B cell (primary cell): ENCODE results near the gene KCNJ14. TPM values are rescaled to one million over a fixed set of nuclear protein-coding genes. Genes with fewer than 3 reads are reported as not detected.

Experiments
- ATAC-seq: fragments of 200-7000 bp; cut with Tn5 transposase; one replicate; pipeline ENCODE4 v1.10.0; 2021; ENCODE audit warnings: low read depth, mild to moderate bottlenecking, moderate number of reproducible peaks, moderate library complexity
- CTCF ChIA-PET: fragments of 350-600 bp; sonication (Branson Sonifier 250); formaldehyde crosslinking; loops from one replicate; lab custom pipeline; 2021; ENCODE audit warnings: antibody characterized with exemption, inconsistent platforms; lab: Charles Lee
- POLR2A ChIA-PET: fragments of 350-600 bp; sonication (Branson Sonifier 250); formaldehyde crosslinking; loops from one replicate; lab custom pipeline; 2021; ENCODE audit warnings: antibody characterized with exemption; lab: Charles Lee
- DNase-seq: peaks from one replicate; pipeline ENCODE4 v3.0.0; 2013
- H2AFZ ChIP-seq: 2 replicates; pipeline ENCODE4 v1.6.1; 2012; ENCODE audit warnings: mild to moderate bottlenecking, low read depth, low read length; ENCODE audit not compliant: insufficient read depth, poor library complexity, severe bottlenecking
- H3K27ac ChIP-seq, 2 donors: 1 replicate in 1 of 2; 2 replicates in 1 of 2; pipeline ENCODE4 v1.5.1; 2012 to 2013; ENCODE audit warnings: low read length in 2 of 2, mild to moderate bottlenecking in 2 of 2, moderate library complexity in 1 of 2
- H3K27me3 ChIP-seq, 4 experiments: fragments of 200-600 bp in 1 of 4; sonication (generic) in 1 of 4; replicated peaks in 1 of 4; 1 replicate in 2 of 4; 2 replicates in 2 of 4; pipeline versions ENCODE4 v1.6.1 to v1.7.0; 2013 to 2016; ENCODE audit warnings: low read length in 3 of 4, mild to moderate bottlenecking in 2 of 4, mixed read lengths in 1 of 4, moderate library complexity in 1 of 4; ENCODE audit not compliant: insufficient read depth in 4 of 4, control insufficient read depth in 3 of 4; ENCODE audit errors: control extremely low read depth in 1 of 4
- H3K36me3 ChIP-seq, 2 experiments: replicated peaks in 1 of 2; 1 replicate in 1 of 2; 2 replicates in 1 of 2; pipeline versions ENCODE4 v1.6.1 to v1.7.1; 2013; ENCODE audit warnings: low read length in 1 of 2; ENCODE audit not compliant: insufficient read depth in 2 of 2, control insufficient read depth in 1 of 2; ENCODE audit errors: control extremely low read depth in 1 of 2, extremely low read depth in 1 of 2
- H3K4me1 ChIP-seq, 2 donors: fragments of 200-600 bp in 1 of 2; sonication (generic) in 1 of 2; 1 replicate in 1 of 2; 2 replicates in 1 of 2; pipeline versions ENCODE4 v1.5.1 to v1.6.1; 2013 to 2017; ENCODE audit warnings: low read length in 2 of 2; ENCODE audit not compliant: control insufficient read depth in 2 of 2, insufficient read depth in 2 of 2
- H3K4me2 ChIP-seq: replicated peaks from 2 replicates; pipeline ENCODE3; 2012; ENCODE audit warnings: mild to moderate bottlenecking, low read depth, low read length; ENCODE audit not compliant: poor library complexity, severe bottlenecking
- H3K4me3 ChIP-seq, 5 experiments: fragments of 200-600 bp in 1 of 5; sonication (generic) in 1 of 5; 1 replicate in 3 of 5; 2 replicates in 2 of 5; pipeline versions ENCODE4 v1.5.1 to v1.7.0; 2011 to 2016; ENCODE audit warnings: low read length in 4 of 5, mild to moderate bottlenecking in 4 of 5, low read depth in 2 of 5, control low read depth in 1 of 5, moderate library complexity in 1 of 5; ENCODE audit not compliant: insufficient read depth in 1 of 5; ENCODE audit errors: control extremely low read depth in 1 of 5, extremely low read depth in 1 of 5
- H3K79me2 ChIP-seq: fragments of 200-600 bp; sonication (generic); one replicate; pipeline ENCODE4 v1.6.0; 2016; ENCODE audit warnings: low read length; ENCODE audit not compliant: control insufficient read depth, insufficient read depth
- H3K9ac ChIP-seq: fragments of 200-600 bp; sonication (generic); 2 replicates; pipeline ENCODE4 v1.6.1; 2017; ENCODE audit warnings: mild to moderate bottlenecking, low read length, moderate library complexity
- H3K9me3 ChIP-seq, 3 donors: one replicate each; pipeline versions ENCODE4 v1.6.1 to v1.7.1; 2013; ENCODE audit warnings: low read length in 2 of 3; ENCODE audit not compliant: control insufficient read depth in 2 of 3, insufficient read depth in 1 of 3; ENCODE audit errors: control extremely low read depth in 1 of 3
- H4K20me1 ChIP-seq: 2 replicates; pipeline ENCODE4 v1.6.0; 2012; ENCODE audit warnings: mild to moderate bottlenecking, low read length; ENCODE audit not compliant: insufficient read depth, control insufficient read depth, poor library complexity, severe bottlenecking
- H3K27ac Mint-ChIP-seq: one replicate; pipeline ENCODE4 v1.8.0; 2021; ENCODE audit warnings: mixed read lengths
- H3K27me3 Mint-ChIP-seq: one replicate; pipeline ENCODE4 v1.8.0; 2021; ENCODE audit warnings: mixed read lengths
- H3K4me1 Mint-ChIP-seq: one replicate; pipeline ENCODE4 v1.8.0; 2021; ENCODE audit warnings: mixed read lengths
- H3K4me3 Mint-ChIP-seq: one replicate; pipeline ENCODE4 v1.8.0; 2021; ENCODE audit warnings: mixed read lengths
- H3K9me3 Mint-ChIP-seq: one replicate; pipeline ENCODE4 v1.8.0; 2022; ENCODE audit warnings: mixed read lengths; ENCODE audit not compliant: insufficient read depth
- CTCF ChIP-seq: fragments of 200-600 bp; IDR thresholded peaks from one replicate; pipeline ENCODE4 v1.8.0; 2022; ENCODE audit warnings: antibody characterized with exemption, mild to moderate bottlenecking
- EZH2 ChIP-seq: IDR thresholded peaks from 2 replicates; pipeline ENCODE4 v1.6.1; 2012; ENCODE audit warnings: borderline replicate concordance, low read depth, mild to moderate bottlenecking, moderate library complexity, low read length; ENCODE audit not compliant: insufficient read depth, poor library complexity, severe bottlenecking
- WGBS: methylation state at CpG from one replicate; pipeline ENCODE4 v1.1.5; 2013; ENCODE audit warnings: missing lambda C conversion rate; ENCODE audit not compliant: insufficient coverage; 5-methylcytosine and 5-hydroxymethylcytosine counted together
- intact Hi-C: fragments of 100-400 bp; cut with micrococcal nuclease; formaldehyde crosslinking; loops from one replicate; pipeline ENCODE4 v1.10.0; 2022
- polyA plus RNA-seq: library from polyadenylated mRNA; depleted of rRNA; stranded (reverse); fragments of >200 nt; gene quantifications from 2 replicates; pipeline ENCODE4 v1.2.3, GENCODE V29; 2012
- total RNA-seq, 2 donors: library from RNA; stranded (reverse); fragments of 120-200 nt in 1 of 2; gene quantifications; 1 replicate in 1 of 2; 2 replicates in 1 of 2; pipeline versions ENCODE4 v1.2.3 to v1.2.4, GENCODE V29; 2013 to 2022

Gene KCNJ14
- total and polyA plus RNA-seq, 2 donors (not counting 1 experiment from before 2014, with no cell fraction given) = 1.5 to 2.3 TPM

- WGBS = 98% methylated on average over 34 of the region's 36 CpGs
- H3K4me3 ChIP-seq = no peak overlapping the region
- no peak overlapping the region for H3K9ac ChIP-seq
- H3K27me3 ChIP-seq = peaks cover 0 to 1% (median 0%) of the 10 kb centered on the region in 4 experiments
- DNase-seq (no peak), ATAC-seq (no peak)
- no peaks in the 10 kb centered on the region for H3K4me1 ChIP-seq
- ChIA-PET POLR2A (no interaction called here), CTCF (interaction anchor here (0.6 to 0.8 kb wide), 2 partner anchors 44 to 56 kb away, joined by 3 read pairs; no protein-coding TSS in a partner anchor)
- no peaks in the 10 kb centered on the region for H4K20me1 ChIP-seq
- no peak overlapping the region for H3K4me2 ChIP-seq
- intact Hi-C loops = no loop called here
- Mint-ChIP-seq H3K4me3 (no peak overlapping the region), H3K4me1 (no peaks in the 10 kb centered on the region), H3K27ac (no peak overlapping the region), H3K27me3 (no peaks in the 10 kb centered on the region), H3K9me3 (no peaks in the 10 kb centered on the region)
- TF ChIP-seq CTCF = no peak
- TF ChIP-seq EZH2 = no peak
- no peaks in the 10 kb centered on the region for H3K36me3 ChIP-seq
- no peak overlapping the region for H3K27ac ChIP-seq
- no peaks in the 10 kb centered on the region for H3K9me3 ChIP-seq
- no peak overlapping the region for H2AFZ ChIP-seq
- H3K79me2 ChIP-seq = no peaks in the 10 kb centered on the region
Observed at GRCh38 chr19:48461651-48461981, 6.2 kb downstream of the KCNJ14 start.

GRCh38 chr19:48461982-48462655 lies 6.7 kb downstream of the KCNJ14 start:
- no peak for DNase-seq

More at GRCh38 chr19:48461982-48462655, 6.7 kb downstream of the KCNJ14 start:
- H3K27me3 ChIP-seq = peaks cover 0 to 3% (median 0%) of the 10 kb centered on the region in 4 experiments
- H3K4me3 ChIP-seq = no peak overlapping the region
- Mint-ChIP-seq H3K27me3 (no peaks in the 10 kb centered on the region), H3K4me3 (no peak overlapping the region), H3K9me3 (no peaks in the 10 kb centered on the region), H3K27ac (no peak overlapping the region), H3K4me1 (no peaks in the 10 kb centered on the region)
- no peaks in the 10 kb centered on the region for H4K20me1 ChIP-seq
- CTCF ChIA-PET = no interaction called here
- no peaks in the 10 kb centered on the region for H3K36me3 ChIP-seq
- H2AFZ ChIP-seq = no peak overlapping the region
- no peak for TF ChIP-seq EZH2
- TF ChIP-seq CTCF = no peak
- H3K9me3 ChIP-seq = no peaks in the 10 kb centered on the region
- no peak overlapping the region for H3K4me2 ChIP-seq
- POLR2A ChIA-PET = no interaction called here
- 95% methylated on average over 55 of the region's 62 CpGs for WGBS
- ATAC-seq = no peak
- no peak overlapping the region for H3K9ac ChIP-seq
- H3K79me2 ChIP-seq = no peaks in the 10 kb centered on the region
- no peaks in the 10 kb centered on the region for H3K4me1 ChIP-seq
- H3K27ac ChIP-seq = no peak overlapping the region
- intact Hi-C loops = no loop called here
